Brain microvascular endothelial cell (primary cell): ENCODE data around the gene EYA2.

Experiments used
- DNase-seq: peaks from one replicate; pipeline ENCODE4 v3.0.0-alpha.2; 2020
- H3K27ac ChIP-seq: fragments of 250-450 bp; sonication (Bioruptor Pico); 2 replicates; pipeline ENCODE4 v1.5.1; 2020; ENCODE audit warnings: mild to moderate bottlenecking, moderate library complexity
- H3K27me3 ChIP-seq: fragments of 250-450 bp; sonication (Bioruptor Pico); replicated peaks from 2 replicates; pipeline ENCODE4 v1.5.1; 2020; ENCODE audit warnings: mild to moderate bottlenecking
- H3K36me3 ChIP-seq: fragments of 250-450 bp; sonication (Bioruptor Pico); replicated peaks from 2 replicates; pipeline ENCODE4 v1.5.1; 2020; ENCODE audit warnings: mild to moderate bottlenecking
- H3K4me3 ChIP-seq: 2 replicates; pipeline ENCODE4 v1.5.1; 2011; ENCODE audit warnings: low read depth, mild to moderate bottlenecking, control low read depth, low read length, moderate library complexity
- in situ Hi-C: cut with HindIII; loops from 2 replicates; pipeline ENCODE4 v1.10.0; 2017; ENCODE audit warnings: low sequenced_read_pairs, low pct_ligation_motif_present
- TF ChIP-seq, protein P1 (sequence below): IDR thresholded peaks from 2 replicates; pipeline ENCODE4 v1.5.1; 2011; ENCODE audit warnings: low read depth, mild to moderate bottlenecking, moderate library complexity, low read length, control low read depth, inconsistent platforms; ENCODE audit errors: missing control alignments

EYA2 gene

GRCh38 chr20:47224300-47224791, 329.7 kb downstream of the EYA2 start:
- no peak overlapping the region for H3K4me3 ChIP-seq
- no peak for DNase-seq
- in situ Hi-C loops = no loop called here
- H3K27me3 ChIP-seq = no peaks in the 10 kb centered on the region
- TF ChIP-seq, protein P1, sequence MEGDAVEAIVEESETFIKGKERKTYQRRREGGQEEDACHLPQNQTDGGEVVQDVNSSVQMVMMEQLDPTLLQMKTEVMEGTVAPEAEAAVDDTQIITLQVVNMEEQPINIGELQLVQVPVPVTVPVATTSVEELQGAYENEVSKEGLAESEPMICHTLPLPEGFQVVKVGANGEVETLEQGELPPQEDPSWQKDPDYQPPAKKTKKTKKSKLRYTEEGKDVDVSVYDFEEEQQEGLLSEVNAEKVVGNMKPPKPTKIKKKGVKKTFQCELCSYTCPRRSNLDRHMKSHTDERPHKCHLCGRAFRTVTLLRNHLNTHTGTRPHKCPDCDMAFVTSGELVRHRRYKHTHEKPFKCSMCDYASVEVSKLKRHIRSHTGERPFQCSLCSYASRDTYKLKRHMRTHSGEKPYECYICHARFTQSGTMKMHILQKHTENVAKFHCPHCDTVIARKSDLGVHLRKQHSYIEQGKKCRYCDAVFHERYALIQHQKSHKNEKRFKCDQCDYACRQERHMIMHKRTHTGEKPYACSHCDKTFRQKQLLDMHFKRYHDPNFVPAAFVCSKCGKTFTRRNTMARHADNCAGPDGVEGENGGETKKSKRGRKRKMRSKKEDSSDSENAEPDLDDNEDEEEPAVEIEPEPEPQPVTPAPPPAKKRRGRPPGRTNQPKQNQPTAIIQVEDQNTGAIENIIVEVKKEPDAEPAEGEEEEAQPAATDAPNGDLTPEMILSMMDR = no peak
- H3K36me3 ChIP-seq = peaks cover 66% of the 10 kb centered on the region
- H3K27ac ChIP-seq = no peak overlapping the region

DNA sequence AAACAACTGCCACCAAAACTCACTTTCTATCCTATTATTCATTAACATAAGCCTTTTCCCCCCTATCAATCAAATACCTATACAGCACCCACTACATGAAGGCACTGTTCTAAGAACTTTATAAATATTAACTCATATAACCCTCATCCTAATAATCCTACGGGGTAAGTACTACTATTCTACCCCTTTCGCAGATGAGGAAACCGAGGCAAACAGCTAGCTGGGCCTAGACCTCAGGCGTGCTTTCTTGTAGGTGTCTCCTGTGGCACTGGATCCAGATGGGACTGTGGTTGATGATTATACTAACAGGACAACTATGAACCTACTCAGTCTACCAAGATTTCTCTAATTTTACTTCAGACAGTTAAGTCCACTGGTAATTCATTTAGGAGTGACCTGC, 330.2 kb downstream of the EYA2 start:
- no peak overlapping the region for H3K4me3 ChIP-seq
- in situ Hi-C loops = loop anchor here (25.0 kb wide), 1 partner anchor 387 kb away; no protein-coding TSS in a partner anchor
- peaks cover 61% of the 10 kb centered on the region for H3K36me3 ChIP-seq
- DNase-seq = no peak
- TF ChIP-seq, protein P1 = no peak
- no peak overlapping the region for H3K27ac ChIP-seq
- H3K27me3 ChIP-seq = no peaks in the 10 kb centered on the region

GRCh38 chr20:47225458-47225857, 330.8 kb downstream of the EYA2 start:
- TF ChIP-seq, protein P1 = no peak
- peaks cover 59% of the 10 kb centered on the region for H3K36me3 ChIP-seq
- in situ Hi-C loops = loop anchor here (25.0 kb wide), 1 partner anchor 387 kb away; no protein-coding TSS in a partner anchor
- H3K4me3 ChIP-seq = no peak overlapping the region
- H3K27ac ChIP-seq = no peak overlapping the region
- H3K27me3 ChIP-seq = no peaks in the 10 kb centered on the region
- DNase-seq = no peak

DNA sequence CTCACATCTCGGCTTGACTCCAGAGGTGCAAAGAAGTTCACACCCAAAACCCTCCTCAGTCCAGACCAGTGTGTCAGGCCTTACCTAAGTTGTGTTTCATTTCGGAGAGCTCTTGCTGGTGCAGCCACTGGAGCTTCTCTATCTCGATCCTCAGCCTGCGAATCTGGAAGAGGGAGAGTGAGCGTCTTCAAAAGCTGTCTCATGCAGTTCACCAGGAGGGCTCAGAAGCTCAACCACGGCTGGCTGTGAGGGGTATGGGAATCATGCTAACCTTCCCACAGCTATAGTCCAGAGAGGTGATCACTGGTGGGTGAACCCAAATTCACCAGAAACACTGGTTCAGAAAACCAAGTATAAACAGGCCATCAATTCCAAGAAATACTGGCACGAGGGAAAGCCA, 332.5 kb downstream of the EYA2 start:
- H3K27ac ChIP-seq = no peak overlapping the region
- DNase-seq = no peak
- TF ChIP-seq, protein P1 = no peak
- H3K36me3 ChIP-seq = peaks cover 48% of the 10 kb centered on the region
- in situ Hi-C loops = loop anchor here (25.0 kb wide), 1 partner anchor 385 kb away; no protein-coding TSS in a partner anchor
- no peak overlapping the region for H3K4me3 ChIP-seq
- H3K27me3 ChIP-seq = no peaks in the 10 kb centered on the region

GRCh38 chr20:47227576-47227975, 332.9 kb downstream of the EYA2 start:
- Histone ChIP-seq H3K27ac (no peak overlapping the region), H3K36me3 (peaks cover 47% of the 10 kb centered on the region), H3K27me3 (no peaks in the 10 kb centered on the region), H3K4me3 (no peak overlapping the region)
- TF ChIP-seq, protein P1 = no peak
- no peak for DNase-seq
- in situ Hi-C loops = loop anchor here (25.0 kb wide), 1 partner anchor 385 kb away; no protein-coding TSS in a partner anchor

GRCh38 chr20:47228654-47229053, 334.0 kb downstream of the EYA2 start:
- TF ChIP-seq, protein P1 = no peak
- in situ Hi-C loops = loop anchor here (25.0 kb wide), 1 partner anchor 384 kb away; no protein-coding TSS in a partner anchor
- Histone ChIP-seq H3K27ac (no peak overlapping the region), H3K27me3 (no peaks in the 10 kb centered on the region), H3K36me3 (peaks cover 43% of the 10 kb centered on the region), H3K4me3 (no peak overlapping the region)
- no peak for DNase-seq
